Esophagus squamous epithelium (tissue), 4 donors: Measurements from ENCODE around the gene ADAMTS2.

Experiments used
- POLR2A ChIP-seq, 4 donors: fragments of 450-650 bp; IDR thresholded peaks; one replicate each; pipeline ENCODE4 v1.6.1; 2017; ENCODE audit warnings: antibody characterized with exemption in 4 of 4, mild to moderate bottlenecking in 4 of 4, moderate library complexity in 3 of 4
- TF ChIP-seq, protein P1 (sequence below), 6 experiments: fragments of 450-650 bp in 4 of 6; fragments of 200-600 bp in 2 of 6; sonication (generic) in 2 of 6; IDR thresholded peaks; one replicate each; pipeline ENCODE4 v1.5.1; 2016 to 2019; ENCODE audit warnings: antibody characterized with exemption in 6 of 6, mild to moderate bottlenecking in 4 of 6, moderate library complexity in 4 of 6

DNA sequence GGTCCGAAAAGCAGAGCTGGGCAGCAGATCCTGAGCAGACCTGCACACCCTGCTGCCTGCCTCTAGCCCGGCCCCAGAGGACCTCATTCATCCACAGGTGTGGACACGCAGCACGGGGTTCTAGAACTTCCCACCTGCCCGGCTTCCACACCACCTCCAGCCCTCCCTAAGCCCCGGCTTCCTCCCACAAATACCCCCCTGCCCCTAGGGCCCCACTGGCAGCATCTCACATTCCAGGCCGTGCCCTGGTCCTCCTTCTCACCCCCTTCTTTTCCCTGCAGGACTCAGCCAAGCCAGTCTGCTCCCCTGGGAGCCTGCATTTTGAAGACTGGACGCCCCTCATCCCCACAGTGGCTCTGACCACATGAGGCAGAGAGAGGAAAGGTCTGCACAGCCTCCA, 138.9 kb downstream of the ADAMTS2 start:
- TF ChIP-seq, protein P1, sequence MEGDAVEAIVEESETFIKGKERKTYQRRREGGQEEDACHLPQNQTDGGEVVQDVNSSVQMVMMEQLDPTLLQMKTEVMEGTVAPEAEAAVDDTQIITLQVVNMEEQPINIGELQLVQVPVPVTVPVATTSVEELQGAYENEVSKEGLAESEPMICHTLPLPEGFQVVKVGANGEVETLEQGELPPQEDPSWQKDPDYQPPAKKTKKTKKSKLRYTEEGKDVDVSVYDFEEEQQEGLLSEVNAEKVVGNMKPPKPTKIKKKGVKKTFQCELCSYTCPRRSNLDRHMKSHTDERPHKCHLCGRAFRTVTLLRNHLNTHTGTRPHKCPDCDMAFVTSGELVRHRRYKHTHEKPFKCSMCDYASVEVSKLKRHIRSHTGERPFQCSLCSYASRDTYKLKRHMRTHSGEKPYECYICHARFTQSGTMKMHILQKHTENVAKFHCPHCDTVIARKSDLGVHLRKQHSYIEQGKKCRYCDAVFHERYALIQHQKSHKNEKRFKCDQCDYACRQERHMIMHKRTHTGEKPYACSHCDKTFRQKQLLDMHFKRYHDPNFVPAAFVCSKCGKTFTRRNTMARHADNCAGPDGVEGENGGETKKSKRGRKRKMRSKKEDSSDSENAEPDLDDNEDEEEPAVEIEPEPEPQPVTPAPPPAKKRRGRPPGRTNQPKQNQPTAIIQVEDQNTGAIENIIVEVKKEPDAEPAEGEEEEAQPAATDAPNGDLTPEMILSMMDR (IDR thresholded peaks at IDR 0.05) = no peak
- TF ChIP-seq POLR2A (IDR thresholded peaks at IDR 0.05) = no peak
